Forelimb muscle (tissue), 1 donor: ENCODE results near the gene ZNF605. TPM values are rescaled to one million over a fixed set of nuclear protein-coding genes. Genes with fewer than 3 reads are reported as not detected.
"Not testable (repeated sequence)": the region's sequence is repeated elsewhere in the genome, so short reads cannot be mapped to it uniquely, and the experiment has no call there.

Experiments used
- DNase-seq: peaks from one replicate; pipeline ENCODE4 v3.0.0-alpha.2; 2013; ENCODE audit warnings: low read depth
- polyA plus RNA-seq: library from polyadenylated mRNA; unstranded; fragments of 120-200 nt; gene quantifications from one replicate; pipeline ENCODE4 v1.2.1, GENCODE V29; 2013; ENCODE audit not compliant: insufficient read length

ZNF605 gene
- polyA plus RNA-seq, 1 donor, result 12.4 TPM

DNA sequence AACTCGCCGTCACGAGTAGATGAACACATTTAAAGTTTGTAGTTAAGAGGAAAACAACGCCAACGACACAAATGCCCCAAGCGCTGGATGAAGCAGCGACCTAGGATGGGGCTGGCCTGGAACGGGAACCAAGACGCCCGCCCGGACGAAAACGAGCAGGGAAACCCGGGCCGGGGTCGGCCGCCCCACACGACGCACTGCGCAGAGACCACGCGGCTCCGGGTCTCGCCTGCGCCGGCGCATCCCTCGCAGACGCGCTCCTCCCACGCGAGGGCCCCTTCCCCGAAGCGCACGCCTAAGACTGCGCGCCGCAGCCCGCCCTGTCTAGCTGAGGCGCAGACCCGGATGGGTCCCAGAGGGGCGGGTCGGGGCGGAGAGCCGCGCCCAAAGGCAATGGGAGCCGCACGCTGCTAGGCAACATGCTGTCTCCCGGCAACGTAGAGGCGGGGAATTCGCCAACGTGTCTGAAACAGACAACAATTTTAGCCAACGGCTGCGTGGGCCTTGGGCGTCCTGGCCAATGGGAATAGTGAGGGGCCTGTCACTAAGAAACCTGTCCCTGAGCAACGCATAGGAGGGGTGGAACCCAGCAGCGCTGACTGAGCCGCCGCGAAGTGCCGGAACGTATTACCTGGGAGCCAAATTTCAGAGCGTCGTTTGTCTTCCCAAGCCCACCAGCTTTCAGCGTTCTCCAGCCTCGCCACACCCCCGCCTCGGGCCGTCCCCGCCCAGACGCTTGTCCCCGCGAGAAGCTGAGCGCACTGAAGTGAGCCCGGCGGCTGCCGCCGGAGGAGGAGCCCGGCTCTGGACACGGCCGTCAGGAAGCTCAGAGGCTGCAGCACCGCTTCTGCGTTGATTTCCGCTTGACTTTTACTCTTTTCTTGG lies 47.7 kb downstream of the ZNF605 start:
- DNase-seq, result peak; percentile 96

GRCh38 chr12:132907789-132908144 lies 48.3 kb downstream of the ZNF605 start:
- not testable (repeated sequence) for DNase-seq

DNA sequence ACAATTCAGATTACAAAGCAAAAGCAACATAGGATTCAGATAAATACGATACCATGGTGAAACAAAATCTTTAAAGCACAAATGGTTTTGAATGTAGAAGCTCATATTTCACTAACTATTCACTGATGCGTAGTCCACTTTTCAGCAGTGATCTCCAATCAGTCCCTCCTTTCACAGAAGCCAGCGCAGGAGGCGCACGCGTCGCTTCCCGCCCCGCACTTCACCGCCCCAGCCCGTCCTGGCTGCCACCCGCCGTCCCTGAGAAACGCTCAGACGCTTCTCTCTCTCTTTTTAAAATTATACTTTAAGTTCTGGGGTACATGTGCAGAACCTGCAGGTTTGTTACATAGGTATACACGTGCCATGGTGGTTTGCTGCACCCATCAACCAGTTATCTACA lies 48.9 kb downstream of the ZNF605 start:
- no peak for DNase-seq

GRCh38 chr12:132904718-132905328 lies 51.3 kb downstream of the ZNF605 start:
- no peak for DNase-seq

DNA sequence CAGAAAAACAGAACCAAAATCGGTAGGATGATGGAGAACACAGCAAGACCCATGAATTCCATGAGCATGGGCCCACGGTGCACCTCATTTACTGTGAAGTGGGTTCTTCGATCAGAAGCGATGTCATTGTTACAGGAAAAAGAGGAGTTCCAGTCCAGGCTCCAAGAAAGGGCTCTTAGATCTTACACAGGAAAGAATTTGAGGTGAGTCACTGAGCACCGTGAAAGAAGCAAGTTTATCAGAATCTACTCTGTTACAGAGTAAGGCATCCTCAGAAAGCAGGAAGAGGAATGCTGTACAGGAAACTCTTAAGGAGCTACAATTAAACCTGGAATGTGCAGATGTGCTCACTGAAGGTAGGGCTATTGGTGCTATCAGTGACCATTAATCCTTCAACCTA lies 57.1 kb downstream of the ZNF605 start:
- DNase-seq, result no peak

DNA sequence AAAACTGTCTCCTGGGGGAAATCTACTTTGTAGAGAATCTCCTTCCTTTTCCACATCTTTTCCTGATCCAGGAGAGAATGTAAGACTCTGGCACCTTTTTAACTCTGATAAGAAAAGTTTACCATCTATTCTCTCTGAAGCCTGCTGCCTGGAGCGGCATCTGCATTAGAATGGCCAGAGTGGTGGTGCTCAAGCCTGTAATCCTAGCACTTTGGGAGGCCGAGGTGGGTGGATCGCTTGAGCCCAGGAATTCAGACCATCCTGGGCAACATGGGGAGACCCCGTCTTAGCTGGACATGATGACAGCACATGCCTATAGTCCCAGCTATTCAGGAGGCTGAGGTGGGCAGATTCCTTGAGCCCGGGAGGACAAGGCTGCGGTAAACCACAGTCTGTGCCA lies 67.3 kb downstream of the ZNF605 start:
- no peak for DNase-seq

- DNase-seq, result peak; percentile 95
Observed at GRCh38 chr12:132887513-132888351, 68.4 kb downstream of the ZNF605 start, which contains the start of gene CHFR. Gene CHFR, minus strand, starts transcription at chr12:132887605. Its CDS starts 277 bp downstream, at chr12:132887328.

GRCh38 chr12:132886529-132887477 lies 69.3 kb downstream of the ZNF605 start:
- DNase-seq, result no peak

GRCh38 chr12:132881818-132882217 lies 74.3 kb downstream of the ZNF605 start:
- no peak for DNase-seq

DNA sequence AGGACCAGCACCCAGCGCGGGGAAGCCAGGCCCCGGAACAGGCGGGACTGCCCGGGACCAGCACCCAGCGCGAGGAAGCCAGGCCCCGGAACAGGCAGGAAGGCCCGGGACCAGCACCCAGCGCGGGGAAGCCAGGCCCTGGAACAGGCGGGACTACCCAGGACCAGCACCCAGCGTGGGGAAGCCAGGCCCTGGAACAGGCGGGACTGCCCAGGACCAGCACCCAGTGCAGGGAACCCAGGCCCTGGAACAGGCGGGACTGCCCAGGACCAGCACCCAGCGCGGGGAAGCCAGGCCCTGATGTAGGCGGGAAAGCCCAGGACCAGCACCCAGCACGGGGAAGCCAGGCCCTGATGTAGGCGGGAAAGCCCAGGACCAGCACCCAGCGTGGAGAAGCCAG lies 81.5 kb downstream of the ZNF605 start:
- DNase-seq, result not testable (repeated sequence)

DNA sequence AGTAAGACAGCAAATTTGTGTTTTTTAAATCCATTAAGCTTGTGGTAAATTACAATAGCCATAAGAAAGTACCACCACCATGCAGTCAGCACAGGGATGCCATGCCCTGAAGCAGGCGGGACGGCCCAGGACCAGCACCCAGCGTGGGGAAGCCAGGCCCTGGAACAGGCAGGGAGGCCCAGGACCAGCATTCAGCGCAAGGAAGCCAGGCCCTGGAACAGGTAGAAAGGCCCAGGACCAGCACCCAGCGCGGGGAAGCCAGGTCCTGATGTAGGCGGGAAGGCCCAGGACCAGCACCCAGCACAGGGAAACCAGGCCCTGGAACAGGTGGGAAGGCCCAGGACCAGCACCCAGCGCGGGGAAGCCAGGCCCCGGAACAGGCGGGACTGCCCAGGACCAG lies 81.9 kb downstream of the ZNF605 start:
- DNase-seq, result no peak

DNA sequence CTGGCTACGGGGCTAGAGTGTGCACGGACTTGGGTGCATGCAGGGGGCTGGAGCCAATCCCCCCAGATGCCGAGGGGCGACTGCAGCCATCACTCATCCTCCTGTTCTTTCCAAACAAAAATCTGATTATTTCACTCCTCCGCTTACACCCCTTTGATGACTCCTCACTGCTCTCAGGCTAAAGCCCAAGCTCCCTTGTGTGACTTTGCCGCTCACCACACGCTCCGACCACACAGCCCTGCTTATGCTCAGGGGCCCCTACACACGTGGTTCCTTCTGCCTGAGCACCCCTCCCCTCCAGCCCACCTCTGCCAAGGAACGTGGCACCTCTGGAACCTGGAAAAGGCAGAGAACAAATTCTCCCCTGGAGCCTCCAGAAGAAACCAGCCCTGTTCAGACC lies 82.4 kb downstream of the ZNF605 start:
- DNase-seq, result no peak

DNA sequence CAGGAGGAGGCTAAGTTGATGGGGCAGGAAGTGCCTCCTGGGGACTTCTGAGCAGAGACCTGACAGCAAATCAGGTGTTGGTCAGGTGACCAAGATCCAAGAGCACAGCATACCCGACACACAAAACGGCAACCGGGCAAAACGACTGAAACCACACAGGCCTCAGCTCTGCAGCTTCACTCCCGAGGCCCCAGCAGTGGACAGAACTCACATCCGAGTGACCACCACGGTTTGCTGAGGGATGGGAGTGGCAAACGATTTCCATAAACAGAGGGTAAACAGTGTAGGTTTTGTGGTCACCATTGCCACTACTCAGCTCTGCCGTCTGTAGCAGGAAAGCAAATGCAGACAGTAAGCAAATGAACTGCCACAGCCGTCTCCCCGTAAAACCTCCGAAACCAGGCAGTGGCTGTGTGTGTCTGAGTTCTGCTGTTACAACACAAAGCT lies 83.1 kb downstream of the ZNF605 start:
- no peak for DNase-seq

- no peak for DNase-seq
Observed at GRCh38 chr12:132872073-132872855, 83.8 kb downstream of the ZNF605 start.

- no peak for DNase-seq
Observed at GRCh38 chr12:132869551-132869950, 86.6 kb downstream of the ZNF605 start.

Other genes starting within 250 kb of the ZNF605 start
- gene PGAM5, start 245.5 kb downstream of the ZNF605 start, polyA plus RNA-seq, result 20.7 TPM
- gene ANKLE2, start 194.5 kb downstream of the ZNF605 start, polyA plus RNA-seq, result 46.1 TPM
- 40.5 TPM for gene GOLGA3, start 127.4 kb downstream of the ZNF605 start, polyA plus RNA-seq
- 16.8 TPM for gene CHFR, start 68.7 kb downstream of the ZNF605 start, polyA plus RNA-seq
- 8.5 TPM for gene ZNF26, start 30.1 kb upstream of the ZNF605 start, polyA plus RNA-seq
- gene ZNF84, start 81.2 kb upstream of the ZNF605 start, polyA plus RNA-seq, result 24.1 TPM
- gene ZNF140, start 124.6 kb upstream of the ZNF605 start, polyA plus RNA-seq, result 16.0 TPM
- 2.2 TPM for gene ZNF891, start 174.0 kb upstream of the ZNF605 start, polyA plus RNA-seq
- gene ZNF10, start 174.3 kb upstream of the ZNF605 start, polyA plus RNA-seq, result 6.8 TPM
- gene ZNF268, start 225.2 kb upstream of the ZNF605 start, polyA plus RNA-seq, result 6.8 TPM